Measurements from ENCODE around the gene CDK11A.

The CDK11A gene

GRCh38 chr1:1760345-1760650 lies 36.1 kb upstream of the CDK11A start:
- Histone ChIP-seq H3K27ac (ENCODE audit: low read depth, low read length) (no peak overlapping the region), H3K4me3 (ENCODE audit: low read depth, low read length) (no peak overlapping the region), H3K9me3 (ENCODE audit: control insufficient read depth, insufficient read depth, low read depth, low read length) (no peaks in the 10 kb centered on the region), H3K27me3 (ENCODE audit: control insufficient read depth, insufficient read depth, low read length) (no peaks in the 10 kb centered on the region), H3K9ac (ENCODE audit: low read length) (no peak overlapping the region), H3K4me1 (ENCODE audit: control insufficient read depth, insufficient read depth, low read length) (no peaks in the 10 kb centered on the region), H3K36me3 (ENCODE audit: control insufficient read depth, insufficient read depth, low read length) (peaks cover 94% of the 10 kb centered on the region)

DNA sequence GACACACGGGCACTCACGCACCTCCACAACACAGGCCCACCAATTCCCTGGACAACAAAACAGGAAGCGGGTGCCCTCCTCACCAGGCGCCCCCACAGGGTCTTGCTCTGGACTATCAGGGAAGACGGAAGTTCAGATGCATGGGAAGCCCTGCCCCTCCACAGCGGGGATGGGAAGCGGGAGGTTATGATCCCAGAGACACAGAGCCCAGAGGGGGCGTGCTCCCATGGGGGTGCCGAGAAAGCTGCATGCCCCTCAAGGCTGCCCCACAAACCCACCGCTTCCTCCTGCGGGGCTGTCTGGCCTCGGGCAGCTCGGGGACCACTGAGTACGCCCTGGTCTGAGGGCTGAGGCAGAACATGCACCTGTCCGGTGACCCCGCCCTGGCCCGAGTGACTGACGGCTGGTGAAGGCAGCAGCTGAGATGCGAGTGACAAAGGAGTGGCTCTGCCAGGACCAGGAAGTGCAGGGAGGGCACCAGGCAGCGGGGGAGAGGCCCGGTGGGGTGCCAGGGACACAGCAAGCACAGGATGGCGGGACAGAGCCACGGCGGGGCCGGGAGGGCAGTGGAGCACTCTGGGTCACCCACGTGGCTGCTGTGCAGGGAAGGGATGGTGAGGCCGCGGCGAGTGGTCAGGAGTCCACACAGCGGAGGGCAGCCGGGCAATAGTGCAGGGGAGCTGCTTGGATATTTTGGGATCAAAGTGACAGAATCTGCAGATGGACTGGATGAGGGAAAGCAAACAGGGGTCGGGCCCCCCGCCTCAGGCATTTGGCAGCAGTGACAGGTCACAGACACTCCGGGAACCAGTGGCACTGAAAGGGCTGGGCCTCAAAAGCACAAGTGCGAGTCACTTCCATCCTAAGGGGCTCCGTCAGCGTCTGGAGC lies 35.5 kb upstream of the CDK11A start:
- no peak overlapping the region for H3K4me3 ChIP-seq (ENCODE audit: low read depth, low read length)
- H3K27ac ChIP-seq (ENCODE audit: low read depth, low read length) = no peak overlapping the region
- H3K9me3 ChIP-seq (ENCODE audit: control insufficient read depth, insufficient read depth, low read depth, low read length) = no peaks in the 10 kb centered on the region
- peaks cover 95% of the 10 kb centered on the region for H3K36me3 ChIP-seq (ENCODE audit: control insufficient read depth, insufficient read depth, low read length)
- H3K4me1 ChIP-seq (ENCODE audit: control insufficient read depth, insufficient read depth, low read length) = no peaks in the 10 kb centered on the region
- H3K27me3 ChIP-seq (ENCODE audit: control insufficient read depth, insufficient read depth, low read length) = no peaks in the 10 kb centered on the region
- H3K9ac ChIP-seq (ENCODE audit: low read length) = no peak overlapping the region

DNA sequence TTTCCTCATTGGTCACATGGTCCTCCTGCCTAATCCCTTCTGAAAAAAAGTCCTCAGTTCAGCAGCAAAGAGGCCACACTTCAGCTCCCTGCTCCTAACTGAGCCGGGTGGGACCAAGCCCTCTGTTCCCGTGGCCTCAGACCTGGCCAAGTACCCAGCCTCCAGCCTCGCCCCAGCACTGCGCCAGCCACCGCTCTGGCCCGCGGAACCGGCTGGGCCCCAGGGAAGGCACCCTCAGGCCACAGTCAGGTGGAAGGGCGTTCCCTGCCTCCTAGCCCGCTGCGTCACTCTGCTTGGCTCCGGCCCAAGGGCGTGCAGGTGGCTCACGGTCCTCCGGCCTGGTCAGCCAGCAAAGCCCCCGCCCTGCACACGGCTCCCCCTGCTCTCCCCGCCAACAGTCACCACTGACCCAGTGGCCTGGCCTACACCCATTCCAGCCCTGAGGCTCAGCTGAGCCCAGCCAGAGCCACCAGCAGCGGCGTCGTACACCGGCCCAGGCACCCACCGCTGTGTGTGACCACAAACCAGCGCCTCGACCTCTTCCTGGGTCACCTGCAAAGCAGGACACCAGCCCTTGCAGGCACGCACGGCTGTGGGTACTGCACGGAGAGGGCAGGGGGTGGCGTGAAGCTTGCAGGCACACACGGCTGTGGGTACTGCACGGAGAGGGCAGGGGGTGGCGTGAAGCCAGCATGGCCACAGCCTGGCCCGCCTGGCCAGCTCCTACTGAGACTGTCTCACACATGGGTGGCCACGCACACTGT lies 34.7 kb upstream of the CDK11A start:
- H3K27me3 ChIP-seq (ENCODE audit: control insufficient read depth, insufficient read depth, low read length) = no peaks in the 10 kb centered on the region
- H3K9me3 ChIP-seq (ENCODE audit: control insufficient read depth, insufficient read depth, low read depth, low read length) = no peaks in the 10 kb centered on the region
- H3K4me3 ChIP-seq (ENCODE audit: low read depth, low read length) = no peak overlapping the region
- no peak overlapping the region for H3K27ac ChIP-seq (ENCODE audit: low read depth, low read length)
- peaks cover 96% of the 10 kb centered on the region for H3K36me3 ChIP-seq (ENCODE audit: control insufficient read depth, insufficient read depth, low read length)
- no peak overlapping the region for H3K9ac ChIP-seq (ENCODE audit: low read length)
- no peaks in the 10 kb centered on the region for H3K4me1 ChIP-seq (ENCODE audit: control insufficient read depth, insufficient read depth, low read length)

DNA sequence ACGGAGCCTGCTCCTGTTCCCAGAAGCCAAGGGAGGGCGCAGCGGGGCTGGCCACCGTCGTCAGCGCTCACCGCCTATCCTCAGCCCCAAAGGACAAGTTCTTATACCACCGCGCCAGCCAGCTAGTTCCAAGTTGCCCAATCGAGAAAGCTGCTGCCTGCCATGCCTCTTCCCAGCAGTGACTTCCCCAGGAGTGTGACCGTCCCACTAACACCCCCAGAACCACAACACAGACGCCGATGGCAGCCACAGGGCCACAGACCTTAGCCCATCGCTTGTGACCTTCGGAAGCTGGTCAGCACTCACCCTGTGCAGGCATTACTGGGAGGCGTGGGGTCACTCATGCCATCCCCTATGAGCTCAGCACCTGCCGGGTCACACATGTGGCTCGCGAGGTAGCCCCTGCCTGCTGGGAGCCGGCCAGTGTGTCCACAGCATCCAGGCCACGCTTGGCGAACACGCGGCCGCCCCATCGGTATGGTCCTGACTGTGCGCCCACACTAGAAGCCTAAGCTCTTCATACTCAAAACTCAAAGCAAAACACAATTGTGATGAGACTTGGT lies 34.0 kb upstream of the CDK11A start:
- peaks cover 6% of the 10 kb centered on the region; the same call in 1 of the 2 replicates for H3K4me1 ChIP-seq (ENCODE audit: control insufficient read depth, insufficient read depth, low read length)
- H3K27me3 ChIP-seq (ENCODE audit: control insufficient read depth, insufficient read depth, low read length) = no peaks in the 10 kb centered on the region
- H3K9me3 ChIP-seq (ENCODE audit: control insufficient read depth, insufficient read depth, low read depth, low read length) = no peaks in the 10 kb centered on the region
- H3K9ac ChIP-seq (ENCODE audit: low read length) = no peak overlapping the region
- no peak overlapping the region for H3K4me3 ChIP-seq (ENCODE audit: low read depth, low read length)
- no peak overlapping the region for H3K27ac ChIP-seq (ENCODE audit: low read depth, low read length)
- H3K36me3 ChIP-seq (ENCODE audit: control insufficient read depth, insufficient read depth, low read length) = peaks cover 99% of the 10 kb centered on the region

DNA sequence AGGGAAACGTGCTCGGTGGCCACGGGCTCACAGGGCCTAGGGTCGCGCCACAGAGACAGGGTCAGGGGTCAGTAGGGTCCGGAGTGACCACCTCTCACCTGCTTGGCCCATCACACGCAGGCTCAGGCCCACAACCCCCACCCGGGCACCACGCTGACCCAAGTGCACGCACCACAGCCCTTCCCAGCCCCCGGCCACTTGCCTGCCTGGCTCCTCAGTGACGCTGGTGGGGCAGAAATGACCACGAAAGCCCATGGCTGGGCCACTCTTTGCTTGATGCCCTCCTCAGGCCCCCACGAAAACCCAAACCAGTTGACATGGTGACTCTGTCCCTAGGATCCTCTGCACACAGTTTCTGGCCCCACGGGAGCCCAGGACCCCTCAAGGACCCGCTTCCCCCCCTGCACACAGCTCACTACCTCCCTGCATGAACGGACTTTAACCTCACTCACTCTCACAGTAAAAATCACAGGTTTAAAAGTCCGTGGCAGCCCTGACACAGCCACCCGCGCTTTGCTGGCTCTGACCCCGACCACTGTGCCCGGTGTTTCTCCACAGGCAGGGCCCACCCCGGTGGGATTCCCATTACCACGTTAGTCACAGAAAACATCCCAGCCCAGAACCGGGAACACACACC lies 33.4 kb upstream of the CDK11A start:
- Histone ChIP-seq H3K36me3 (ENCODE audit: control insufficient read depth, insufficient read depth, low read length) (peaks cover 99% of the 10 kb centered on the region), H3K9ac (ENCODE audit: low read length) (no peak overlapping the region), H3K4me3 (ENCODE audit: low read depth, low read length) (no peak overlapping the region), H3K9me3 (ENCODE audit: control insufficient read depth, insufficient read depth, low read depth, low read length) (no peaks in the 10 kb centered on the region), H3K27me3 (ENCODE audit: control insufficient read depth, insufficient read depth, low read length) (no peaks in the 10 kb centered on the region), H3K27ac (ENCODE audit: low read depth, low read length) (no peak overlapping the region), H3K4me1 (ENCODE audit: control insufficient read depth, insufficient read depth, low read length) (peaks cover 12% of the 10 kb centered on the region; the same call in 1 of the 2 replicates)

GRCh38 chr1:1756661-1757421 lies 32.7 kb upstream of the CDK11A start:
- H3K9me3 ChIP-seq (ENCODE audit: control insufficient read depth, insufficient read depth, low read depth, low read length) = no peaks in the 10 kb centered on the region
- H3K36me3 ChIP-seq (ENCODE audit: control insufficient read depth, insufficient read depth, low read length) = peaks cover 97% of the 10 kb centered on the region
- peaks cover 15% of the 10 kb centered on the region; the same call in 1 of the 2 replicates for H3K4me1 ChIP-seq (ENCODE audit: control insufficient read depth, insufficient read depth, low read length)
- no peak overlapping the region for H3K4me3 ChIP-seq (ENCODE audit: low read depth, low read length)
- no peaks in the 10 kb centered on the region for H3K27me3 ChIP-seq (ENCODE audit: control insufficient read depth, insufficient read depth, low read length)
- H3K27ac ChIP-seq (ENCODE audit: low read depth, low read length) = no peak overlapping the region
- no peak overlapping the region for H3K9ac ChIP-seq (ENCODE audit: low read length)

GRCh38 chr1:1755852-1756251 lies 31.7 kb upstream of the CDK11A start:
- Histone ChIP-seq H3K27me3 (ENCODE audit: control insufficient read depth, insufficient read depth, low read length) (no peaks in the 10 kb centered on the region), H3K4me3 (ENCODE audit: low read depth, low read length) (no peak overlapping the region), H3K36me3 (ENCODE audit: control insufficient read depth, insufficient read depth, low read length) (peaks cover 87% of the 10 kb centered on the region), H3K9me3 (ENCODE audit: control insufficient read depth, insufficient read depth, low read depth, low read length) (no peaks in the 10 kb centered on the region), H3K9ac (ENCODE audit: low read length) (no peak overlapping the region), H3K4me1 (ENCODE audit: control insufficient read depth, insufficient read depth, low read length) (peaks cover 15% of the 10 kb centered on the region; the same call in 1 of the 2 replicates), H3K27ac (ENCODE audit: low read depth, low read length) (no peak overlapping the region)

DNA sequence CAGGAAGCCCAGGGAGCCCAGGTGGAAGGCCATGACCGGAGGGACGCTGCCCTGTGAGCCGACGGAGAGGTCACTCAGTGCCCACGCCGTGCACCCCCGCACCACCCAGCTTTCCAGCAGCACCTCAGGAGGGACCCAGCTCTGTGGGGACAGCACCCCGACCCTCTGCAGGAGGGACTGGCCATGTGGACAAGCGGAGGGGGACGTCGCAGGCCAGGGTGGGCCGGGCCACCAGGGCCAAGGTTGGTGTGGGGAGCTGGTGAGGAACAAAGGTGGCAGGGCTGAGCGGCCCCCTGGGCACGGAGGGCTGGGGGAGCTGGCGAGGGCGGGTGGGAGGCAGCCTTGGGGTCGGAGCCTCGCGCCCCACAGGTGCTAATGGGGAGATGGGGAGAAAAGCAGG lies 31.3 kb upstream of the CDK11A start:
- H3K4me3 ChIP-seq (ENCODE audit: low read depth, low read length) = no peak overlapping the region
- no peaks in the 10 kb centered on the region for H3K9me3 ChIP-seq (ENCODE audit: control insufficient read depth, insufficient read depth, low read depth, low read length)
- no peak overlapping the region for H3K9ac ChIP-seq (ENCODE audit: low read length)
- peaks cover 83% of the 10 kb centered on the region for H3K36me3 ChIP-seq (ENCODE audit: control insufficient read depth, insufficient read depth, low read length)
- H3K27me3 ChIP-seq (ENCODE audit: control insufficient read depth, insufficient read depth, low read length) = no peaks in the 10 kb centered on the region
- H3K27ac ChIP-seq (ENCODE audit: low read depth, low read length) = no peak overlapping the region
- peaks cover 15% of the 10 kb centered on the region; the same call in 1 of the 2 replicates for H3K4me1 ChIP-seq (ENCODE audit: control insufficient read depth, insufficient read depth, low read length)

- H3K36me3 ChIP-seq (ENCODE audit: control insufficient read depth, insufficient read depth, low read length) = peaks cover 71% of the 10 kb centered on the region
- H3K27me3 ChIP-seq (ENCODE audit: control insufficient read depth, insufficient read depth, low read length) = no peaks in the 10 kb centered on the region
Measured at GRCh38 chr1:1754051-1754815, 30.1 kb upstream of the CDK11A start.

DNA sequence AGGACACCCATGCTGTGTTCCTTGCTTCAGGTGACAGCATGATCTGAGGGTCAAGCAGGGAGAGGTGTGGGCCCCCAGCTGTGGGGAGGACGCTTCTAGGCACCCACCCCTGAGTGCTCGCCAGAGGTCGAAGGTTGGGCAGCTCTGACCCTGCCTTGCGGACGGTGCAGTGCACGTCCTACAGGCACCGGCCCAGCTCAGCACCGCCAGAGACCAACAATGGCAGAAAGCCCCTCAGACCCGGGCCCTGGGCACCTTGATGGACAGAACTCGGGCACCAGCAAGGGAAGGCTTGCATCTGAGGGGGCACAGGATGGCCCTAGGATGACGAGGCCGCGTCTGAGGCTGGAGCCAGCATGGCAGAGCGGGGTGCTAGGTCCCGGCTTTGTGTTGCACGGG lies 29.4 kb upstream of the CDK11A start:
- H3K9me3 ChIP-seq (ENCODE audit: control insufficient read depth, insufficient read depth, low read depth, low read length) = no peaks in the 10 kb centered on the region
- H3K4me3 ChIP-seq (ENCODE audit: low read depth, low read length) = no peak overlapping the region
- peaks cover 15% of the 10 kb centered on the region for H3K4me1 ChIP-seq (ENCODE audit: control insufficient read depth, insufficient read depth, low read length)
- H3K27me3 ChIP-seq (ENCODE audit: control insufficient read depth, insufficient read depth, low read length) = no peaks in the 10 kb centered on the region
- no peak overlapping the region for H3K27ac ChIP-seq (ENCODE audit: low read depth, low read length)
- peak overlapping the region; percentile 26 for H3K9ac ChIP-seq (ENCODE audit: low read length)
- peaks cover 64% of the 10 kb centered on the region for H3K36me3 ChIP-seq (ENCODE audit: control insufficient read depth, insufficient read depth, low read length)

More at GRCh38 chr1:1754051-1754815, 30.1 kb upstream of the CDK11A start:
- Histone ChIP-seq H3K27ac (ENCODE audit: low read depth, low read length) (no peak overlapping the region), H3K4me1 (ENCODE audit: control insufficient read depth, insufficient read depth, low read length) (peaks cover 15% of the 10 kb centered on the region; the same call in 1 of the 2 replicates), H3K9ac (ENCODE audit: low read length) (no peak overlapping the region), H3K9me3 (ENCODE audit: control insufficient read depth, insufficient read depth, low read depth, low read length) (no peaks in the 10 kb centered on the region), H3K4me3 (ENCODE audit: low read depth, low read length) (no peak overlapping the region)

All from HUES6 (cell line).